GM12874 (cell line): ENCODE results near the gene WNT4.

Experiments used
- TF ChIP-seq, protein P1 (sequence below): IDR thresholded peaks from 2 replicates; pipeline ENCODE4 v1.5.1; 2011; ENCODE audit warnings: low read depth, mild to moderate bottlenecking, control low read depth, low read length, moderate library complexity; ENCODE audit not compliant: insufficient read depth

The WNT4 gene

GRCh38 chr1:22142315-22143064 is 407 bp downstream of the WNT4 start:
- TF ChIP-seq, protein P1, sequence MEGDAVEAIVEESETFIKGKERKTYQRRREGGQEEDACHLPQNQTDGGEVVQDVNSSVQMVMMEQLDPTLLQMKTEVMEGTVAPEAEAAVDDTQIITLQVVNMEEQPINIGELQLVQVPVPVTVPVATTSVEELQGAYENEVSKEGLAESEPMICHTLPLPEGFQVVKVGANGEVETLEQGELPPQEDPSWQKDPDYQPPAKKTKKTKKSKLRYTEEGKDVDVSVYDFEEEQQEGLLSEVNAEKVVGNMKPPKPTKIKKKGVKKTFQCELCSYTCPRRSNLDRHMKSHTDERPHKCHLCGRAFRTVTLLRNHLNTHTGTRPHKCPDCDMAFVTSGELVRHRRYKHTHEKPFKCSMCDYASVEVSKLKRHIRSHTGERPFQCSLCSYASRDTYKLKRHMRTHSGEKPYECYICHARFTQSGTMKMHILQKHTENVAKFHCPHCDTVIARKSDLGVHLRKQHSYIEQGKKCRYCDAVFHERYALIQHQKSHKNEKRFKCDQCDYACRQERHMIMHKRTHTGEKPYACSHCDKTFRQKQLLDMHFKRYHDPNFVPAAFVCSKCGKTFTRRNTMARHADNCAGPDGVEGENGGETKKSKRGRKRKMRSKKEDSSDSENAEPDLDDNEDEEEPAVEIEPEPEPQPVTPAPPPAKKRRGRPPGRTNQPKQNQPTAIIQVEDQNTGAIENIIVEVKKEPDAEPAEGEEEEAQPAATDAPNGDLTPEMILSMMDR = no peak

DNA sequence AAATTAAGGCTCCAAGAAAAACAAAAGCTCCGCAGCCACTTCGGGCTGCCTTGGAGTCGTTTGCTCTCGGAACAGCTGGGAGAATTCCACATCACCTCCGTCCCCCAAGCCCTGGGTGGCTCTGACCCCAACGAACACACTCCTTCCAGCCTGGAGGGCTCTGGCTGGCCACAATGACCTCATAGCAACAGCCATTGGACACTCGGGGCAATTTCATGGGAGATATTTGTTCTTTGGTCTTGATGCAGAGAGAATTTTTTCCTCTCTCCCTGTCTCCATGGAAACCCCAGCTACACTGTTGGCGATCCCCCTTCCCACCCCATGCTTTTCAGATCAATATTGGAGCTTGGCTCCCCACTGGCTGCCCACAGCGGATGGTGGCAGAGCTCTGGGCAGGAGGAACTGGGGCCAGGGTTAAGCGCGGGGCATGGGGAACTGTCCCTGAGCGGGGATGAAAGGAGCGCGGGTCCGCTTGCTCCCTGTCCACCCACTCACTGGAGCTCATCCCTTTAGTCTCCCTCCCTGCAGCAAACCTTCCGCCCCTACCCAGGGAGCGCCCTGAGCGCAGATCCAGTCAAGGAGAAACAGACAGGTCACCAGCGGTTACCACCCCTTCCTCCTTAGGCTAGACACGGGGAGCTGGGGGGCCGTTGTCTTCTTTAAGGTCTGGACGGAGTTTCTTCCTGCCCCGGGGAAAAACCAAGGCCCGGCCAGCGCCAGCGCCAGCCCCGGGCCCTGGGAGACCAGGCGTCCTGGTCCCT is 1.2 kb downstream of the WNT4 start:
- TF ChIP-seq, protein P1 = no peak

DNA sequence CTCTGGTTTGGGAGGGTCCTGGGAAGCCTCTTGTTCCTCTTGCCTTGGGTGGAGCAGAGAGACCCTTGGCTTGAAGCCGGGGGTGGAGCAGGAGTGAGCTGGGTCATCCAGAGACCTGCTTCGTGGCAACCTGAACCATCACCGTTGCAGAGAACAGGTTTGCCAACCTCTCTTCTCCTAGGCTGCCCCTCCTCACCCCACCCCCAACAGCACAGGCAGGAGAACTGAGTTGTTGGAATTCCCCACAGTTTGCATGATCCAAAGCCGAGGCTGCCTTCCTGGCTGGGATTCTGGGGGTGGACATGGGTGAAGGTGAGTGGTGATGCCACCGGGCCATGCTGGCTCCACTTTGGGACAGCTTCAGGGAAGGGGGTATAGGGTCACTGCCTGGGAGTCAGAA is 2.2 kb downstream of the WNT4 start:
- TF ChIP-seq, protein P1 = no peak

DNA sequence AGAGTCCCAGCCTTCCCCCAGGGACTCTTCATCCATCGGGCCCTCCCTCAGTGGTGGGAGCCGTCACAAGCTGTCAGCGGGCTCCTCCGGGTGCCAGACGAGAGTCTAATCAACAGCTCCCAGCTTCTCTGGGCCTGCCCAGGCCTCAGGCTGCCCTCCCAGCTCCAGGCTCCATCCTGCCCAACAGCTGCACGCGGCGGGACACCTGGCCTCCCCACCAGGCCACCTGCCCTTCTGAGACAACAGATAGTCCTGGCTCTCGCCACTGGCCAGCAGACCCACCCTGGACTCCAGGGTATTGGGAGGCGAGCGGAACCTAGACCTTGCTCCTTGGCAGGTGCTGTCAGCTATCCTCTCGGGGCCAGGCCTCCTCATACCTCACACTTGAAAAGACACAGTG is 3.1 kb downstream of the WNT4 start:
- TF ChIP-seq, protein P1 = no peak

DNA sequence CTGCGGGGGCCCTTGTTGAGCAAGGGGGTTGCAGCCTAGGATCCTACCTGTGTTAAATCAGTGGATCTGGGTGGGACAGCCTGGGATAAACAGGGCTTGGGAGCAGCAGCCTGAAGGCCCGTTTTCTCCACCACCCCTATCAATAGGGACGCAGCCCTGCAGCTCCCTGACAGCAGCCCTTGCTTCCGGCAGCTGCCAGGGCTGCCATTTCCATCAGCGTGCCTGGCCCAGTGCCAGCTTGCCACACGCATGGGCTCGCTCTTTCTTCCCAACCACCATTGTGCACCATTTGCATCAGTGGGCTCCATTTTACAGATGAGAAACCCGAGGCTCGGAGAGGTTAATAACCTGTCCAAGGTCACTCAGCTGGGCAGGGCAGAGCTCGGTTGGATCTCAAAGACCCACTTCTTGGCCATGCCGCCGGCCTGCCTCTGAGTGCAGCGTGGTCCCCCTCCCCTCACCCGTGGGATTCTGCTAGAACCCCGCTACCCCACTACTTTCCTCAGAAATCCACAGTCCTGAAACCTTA is 3.8 kb downstream of the WNT4 start:
- TF ChIP-seq, protein P1 = no peak

DNA sequence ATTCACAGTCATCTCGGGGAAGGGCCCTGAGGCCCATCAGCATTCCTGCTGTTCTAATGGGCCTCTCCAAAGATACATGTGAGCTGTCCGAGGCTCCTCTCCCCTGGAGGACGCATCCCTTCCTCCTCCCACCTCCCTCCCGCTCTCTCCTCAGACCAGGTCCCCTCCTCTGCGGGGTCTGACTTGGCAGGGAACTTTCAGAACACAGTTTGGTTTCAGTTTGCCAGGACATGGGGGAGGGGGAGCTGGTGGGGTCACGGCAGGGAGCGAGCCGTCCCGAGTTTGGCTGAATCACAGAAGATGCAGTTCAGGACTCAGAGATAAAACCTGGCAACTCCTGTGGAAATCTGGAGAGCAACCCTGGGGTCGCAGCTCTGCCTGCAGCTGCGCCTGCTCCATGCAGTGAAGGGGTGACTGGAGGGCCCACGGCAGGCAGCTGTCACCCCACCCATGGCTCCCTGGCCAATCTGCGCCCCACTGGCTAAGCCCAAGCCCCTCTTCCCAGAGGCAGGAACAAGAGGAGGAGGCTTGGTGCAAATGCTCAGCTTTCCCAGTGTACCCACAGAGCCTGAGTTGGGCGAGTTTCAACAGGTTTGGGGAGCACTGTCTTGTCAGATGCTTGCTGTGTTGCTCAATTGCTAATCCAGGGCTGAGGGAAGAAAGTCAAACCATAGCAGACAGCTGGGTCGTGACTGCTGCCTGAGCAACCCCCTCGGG is 5.7 kb downstream of the WNT4 start:
- TF ChIP-seq, protein P1 = no peak

- TF ChIP-seq, protein P1 = no peak
These were observed 9.0 kb downstream of the WNT4 start for GRCh38 chr1:22133931-22134324.
